OCI-LY3 (cell line): ENCODE measurements around the gene STMN1.

ENCODE experiments used
- H2AFZ ChIP-seq: fragments of 200-600, 300-600 bp; shearing (Covaris generic); 2 replicates; pipeline ENCODE4 v1.6.0; 2014; ENCODE audit warnings: antibody characterized with exemption, low read depth, low read length
- H3K27ac ChIP-seq: fragments of 200-600, 300-600 bp; sonication (generic); 2 replicates; pipeline ENCODE4 v1.5.1; 2014; ENCODE audit warnings: mild to moderate bottlenecking, low read length, moderate library complexity, mixed read lengths
- H3K27me3 ChIP-seq: fragments of 200-600, 300-600 bp; sonication (generic); 2 replicates; pipeline ENCODE4 v1.6.1; 2014; ENCODE audit warnings: low read depth, low read length, mixed read lengths
- H3K36me3 ChIP-seq: fragments of 200-600, 300-600 bp; sonication (generic); replicated peaks from 2 replicates; pipeline ENCODE3; 2014; ENCODE audit warnings: low read depth, low read length, mixed read lengths
- H3K4me1 ChIP-seq: fragments of 300-600, 200-600 bp; sonication (generic); 2 replicates; pipeline ENCODE4 v1.6.1; 2014; ENCODE audit warnings: low read length, mixed read lengths
- H3K4me2 ChIP-seq: fragments of 200-600, 300-600 bp; sonication (generic); 2 replicates; pipeline ENCODE4 v1.6.1; 2014; ENCODE audit warnings: low read length, mixed read lengths
- H3K4me3 ChIP-seq: fragments of 300-600, 200-600 bp; sonication (generic); 2 replicates; pipeline ENCODE4 v1.5.1; 2014; ENCODE audit warnings: antibody characterized with exemption, mild to moderate bottlenecking, low read length, moderate library complexity
- H3K79me2 ChIP-seq: fragments of 300-600, 200-600 bp; shearing (Covaris generic); 2 replicates; pipeline ENCODE4 v1.6.1; 2014; ENCODE audit warnings: mild to moderate bottlenecking, low read length, mixed read lengths
- H3K9ac ChIP-seq: fragments of 300-600, 200-600 bp; shearing (Covaris generic); 2 replicates; pipeline ENCODE4 v1.6.0; 2014; ENCODE audit warnings: mild to moderate bottlenecking, low read length, moderate library complexity
- H3K9me3 ChIP-seq: fragments of 200-600, 300-600 bp; shearing (Covaris generic); 2 replicates; pipeline ENCODE4 v1.6.1; 2014; ENCODE audit warnings: low read length, mixed read lengths; ENCODE audit not compliant: insufficient read depth
- H4K20me1 ChIP-seq: fragments of 200-600, 300-600 bp; sonication (generic); 2 replicates; pipeline ENCODE4 v1.6.1; 2016; ENCODE audit warnings: low read length, mixed read lengths; ENCODE audit not compliant: insufficient read depth
- CTCF ChIP-seq: fragments of 200-600, 300-600 bp; sonication (generic); IDR thresholded peaks from 2 replicates; pipeline ENCODE4 v1.5.1; 2014; ENCODE audit warnings: antibody characterized with exemption, low read length, low read depth
- EZH2phosphoT487 ChIP-seq: fragments of 200-600 bp; shearing (Covaris generic); IDR thresholded peaks from 2 replicates; pipeline ENCODE4 v1.6.1; 2018; ENCODE audit warnings: antibody characterized with exemption, mixed run types, low read depth

Gene STMN1

GRCh38 chr1:25872713-25873112 lies 33.5 kb downstream of the STMN1 start:
- H3K4me2 ChIP-seq: no peak overlapping the region
- no peaks in the 10 kb centered on the region for H3K9me3 ChIP-seq
- peaks cover 16% of the 10 kb centered on the region for H3K4me1 ChIP-seq
- peaks cover 23% of the 10 kb centered on the region for H3K79me2 ChIP-seq
- H3K9ac ChIP-seq: no peak overlapping the region
- H2AFZ ChIP-seq: no peak overlapping the region
- no peak overlapping the region for H3K4me3 ChIP-seq
- no peaks in the 10 kb centered on the region for H3K36me3 ChIP-seq
- no peak overlapping the region for H3K27ac ChIP-seq
- H4K20me1 ChIP-seq: no peaks in the 10 kb centered on the region
- TF ChIP-seq EZH2phosphoT487: no peak
- no peaks in the 10 kb centered on the region for H3K27me3 ChIP-seq

GRCh38 chr1:25871704-25872494 lies 34.3 kb downstream of the STMN1 start:
- no peaks in the 10 kb centered on the region for H3K9me3 ChIP-seq
- peaks cover 23% of the 10 kb centered on the region for H3K79me2 ChIP-seq
- H4K20me1 ChIP-seq: no peaks in the 10 kb centered on the region
- H3K4me3 ChIP-seq: no peak overlapping the region
- no peaks in the 10 kb centered on the region for H3K27me3 ChIP-seq
- H3K4me2 ChIP-seq: no peak overlapping the region
- TF ChIP-seq CTCF: no peak
- TF ChIP-seq EZH2phosphoT487: no peak
- no peaks in the 10 kb centered on the region for H3K36me3 ChIP-seq
- no peak overlapping the region for H3K27ac ChIP-seq
- H3K4me1 ChIP-seq: peaks cover 16% of the 10 kb centered on the region
- no peak overlapping the region for H3K9ac ChIP-seq
- no peak overlapping the region for H2AFZ ChIP-seq

GRCh38 chr1:25871086-25871703 lies 35.0 kb downstream of the STMN1 start:
- Histone ChIP-seq H3K9ac (no peak overlapping the region), H3K4me3 (no peak overlapping the region), H3K4me2 (no peak overlapping the region), H4K20me1 (no peaks in the 10 kb centered on the region), H3K79me2 (peaks cover 23% of the 10 kb centered on the region), H3K4me1 (peaks cover 16% of the 10 kb centered on the region), H3K27me3 (no peaks in the 10 kb centered on the region), H3K9me3 (no peaks in the 10 kb centered on the region), H3K27ac (no peak overlapping the region), H3K36me3 (no peaks in the 10 kb centered on the region), H2AFZ (no peak overlapping the region)
- TF ChIP-seq EZH2phosphoT487: no peak
- TF ChIP-seq CTCF: no peak

- H3K27ac ChIP-seq: no peak overlapping the region
- TF ChIP-seq CTCF: no peak
- no peak for TF ChIP-seq EZH2phosphoT487
- no peak overlapping the region for H3K4me2 ChIP-seq
- no peaks in the 10 kb centered on the region for H3K36me3 ChIP-seq
- no peak overlapping the region for H2AFZ ChIP-seq
- no peaks in the 10 kb centered on the region for H3K27me3 ChIP-seq
- peaks cover 16% of the 10 kb centered on the region for H3K4me1 ChIP-seq
- peaks cover 23% of the 10 kb centered on the region for H3K79me2 ChIP-seq
- no peaks in the 10 kb centered on the region for H4K20me1 ChIP-seq
- no peak overlapping the region for H3K9ac ChIP-seq
- H3K4me3 ChIP-seq: no peak overlapping the region
- no peaks in the 10 kb centered on the region for H3K9me3 ChIP-seq
Measured at GRCh38 chr1:25870614-25871013, 35.6 kb downstream of the STMN1 start.
